GM12878 (cell line): ENCODE results near the gene CDR2L. TPM values are rescaled to one million over a fixed set of nuclear protein-coding genes. Genes with fewer than 3 reads are reported as not detected.

Experiments used
- CBFB ChIP-seq: IDR thresholded peaks from 2 replicates; pipeline ENCODE4 v1.6.1; 2016; ENCODE audit warnings: antibody characterized with exemption, low read depth
- CBX5 ChIP-seq: sonication (generic); IDR thresholded peaks from 2 replicates; pipeline ENCODE4 v1.6.1; 2016; ENCODE audit warnings: low read depth, moderate library complexity, mild to moderate bottlenecking, inconsistent platforms
- CREM ChIP-seq: IDR thresholded peaks from 2 replicates; pipeline ENCODE4 v1.6.1; 2014; ENCODE audit warnings: antibody characterized with exemption, low read depth
- E2F8 ChIP-seq: fragments of 450-650 bp; IDR thresholded peaks from 2 replicates; pipeline ENCODE4 v1.6.1; 2018; ENCODE audit warnings: mild to moderate bottlenecking, low read depth, moderate library complexity; ENCODE audit not compliant: partially characterized antibody
- EGR1 ChIP-seq, 2 experiments: IDR thresholded peaks; 1 replicate in 1 of 2; 2 replicates in 1 of 2; pipeline ENCODE4 v1.6.1; 2011 to 2012; ENCODE audit warnings: low read depth in 2 of 2, low read length in 2 of 2, borderline replicate concordance in 1 of 2, mild to moderate bottlenecking in 1 of 2, moderate library complexity in 1 of 2
- EP300 ChIP-seq, 2 experiments: fragments of 150-350 bp in 1 of 2; IDR thresholded peaks; 2 replicates each; pipeline ENCODE4 v1.6.1; 2011 to 2012; ENCODE audit warnings: low read depth in 2 of 2, low read length in 2 of 2, borderline replicate concordance in 1 of 2, improper control_type of control experiment in 1 of 2, inconsistent platforms in 1 of 2; ENCODE audit not compliant: control insufficient read depth in 1 of 2
- ESRRA ChIP-seq: IDR thresholded peaks from 2 replicates; pipeline ENCODE4 v1.6.1; 2012; ENCODE audit warnings: mild to moderate bottlenecking, low read length, improper control_type of control experiment
- EZH2 ChIP-seq: IDR thresholded peaks from 2 replicates; pipeline ENCODE4 v1.6.1; 2012; ENCODE audit warnings: low read depth, mild to moderate bottlenecking, control low read depth, inconsistent platforms, low read length, borderline replicate concordance; ENCODE audit not compliant: control insufficient read depth
- FOXK2 ChIP-seq: fragments of 450-650 bp; IDR thresholded peaks from 2 replicates; pipeline ENCODE4 v1.6.1; 2017; ENCODE audit warnings: mild to moderate bottlenecking, moderate library complexity
- HDAC2 ChIP-seq: fragments of 200-600 bp; sonication (generic); IDR thresholded peaks from 2 replicates; pipeline ENCODE4 v1.6.1; 2017
- IKZF1 ChIP-seq: fragments of 450-650 bp; conservative IDR thresholded peaks from 2 replicates; pipeline ENCODE4 v1.6.1; 2017; ENCODE audit warnings: antibody characterized with exemption, mild to moderate bottlenecking
- IKZF2 ChIP-seq, 2 experiments: fragments of 450-650 bp; IDR thresholded peaks; 2 replicates each; pipeline ENCODE4 v1.6.1; 2017; ENCODE audit warnings: mild to moderate bottlenecking in 2 of 2, moderate library complexity in 2 of 2
- IRF4 ChIP-seq: IDR thresholded peaks from 2 replicates; pipeline ENCODE4 v1.6.1; 2011; ENCODE audit warnings: low read depth, low read length
- MXI1 ChIP-seq: fragments of 150-350 bp; IDR thresholded peaks from 2 replicates; pipeline ENCODE4 v1.6.1; 2011; ENCODE audit warnings: low read depth, mild to moderate bottlenecking, inconsistent platforms, low read length, improper control_type of control experiment
- NRF1 ChIP-seq: conservative IDR thresholded peaks from 2 replicates; pipeline ENCODE4 v1.6.1; 2011; ENCODE audit warnings: mild to moderate bottlenecking, low read depth, low read length, improper control_type of control experiment
- PRDM15 ChIP-seq: fragments of 450-650 bp; formaldehyde crosslinking; IDR thresholded peaks from 2 replicates; pipeline ENCODE4 v1.4.0; 2020; ENCODE audit warnings: mild to moderate bottlenecking, moderate library complexity
- RAD21 ChIP-seq: IDR thresholded peaks from 2 replicates; pipeline ENCODE4 v1.6.1; 2011; ENCODE audit warnings: mild to moderate bottlenecking, low read depth, low read length, moderate library complexity; ENCODE audit not compliant: insufficient read depth
- RELA ChIP-seq: fragments of 450-650 bp; IDR thresholded peaks from 2 replicates; pipeline ENCODE4 v1.8.0; 2014; ENCODE audit warnings: borderline replicate concordance; ENCODE audit not compliant: partially characterized antibody
- RUNX3 ChIP-seq: IDR thresholded peaks from 2 replicates; pipeline ENCODE4 v1.6.1; 2012; ENCODE audit warnings: low read length, inconsistent platforms
- SIX5 ChIP-seq: IDR thresholded peaks from 2 replicates; pipeline ENCODE4 v1.6.1; 2011; ENCODE audit warnings: mild to moderate bottlenecking, low read depth, low read length, moderate library complexity; ENCODE audit not compliant: severe bottlenecking
- SMC3 ChIP-seq: IDR thresholded peaks from 2 replicates; pipeline ENCODE4 v1.6.1; 2011; ENCODE audit warnings: low read length, improper control_type of control experiment, borderline replicate concordance
- SREBF2 ChIP-seq: IDR thresholded peaks from 2 replicates; pipeline ENCODE4 v1.6.1; 2012; ENCODE audit warnings: mild to moderate bottlenecking, low read length
- YY1 ChIP-seq: IDR thresholded peaks from 2 replicates; pipeline ENCODE4 v1.6.1; 2011; ENCODE audit warnings: low read depth, mild to moderate bottlenecking, low read length
- ZBED1 ChIP-seq: IDR thresholded peaks from 2 replicates; pipeline ENCODE4 v1.6.1; 2016; ENCODE audit warnings: borderline replicate concordance
- ZNF207 ChIP-seq: fragments of 450-650 bp; IDR thresholded peaks from 2 replicates; pipeline ENCODE4 v1.6.1; 2014; ENCODE audit warnings: antibody characterized with exemption, mild to moderate bottlenecking, borderline replicate concordance
- ZNF24 ChIP-seq: fragments of 450-650 bp; IDR thresholded peaks from 2 replicates; pipeline ENCODE4 v1.6.1; 2017; ENCODE audit warnings: antibody characterized with exemption, mild to moderate bottlenecking
- ZNF274 ChIP-seq: IDR thresholded peaks from one replicate; pipeline ENCODE4 v1.8.0; 2011; ENCODE audit not compliant: insufficient read length, insufficient read depth
- polyA plus RNA-seq, 11 experiments: library from polyadenylated mRNA; depleted of rRNA in 4 of 11; unstranded in 6 of 11; stranded (reverse) in 5 of 11; fragments of >200 nt; fragmentation: Nextera tagmentation in 4 of 11; fragmentation: Illumina TruSeq in 1 of 11; extraction: Ambion mirVana in 4 of 11; extraction: Trizol in 1 of 11; gene quantifications; 1 replicate in 1 of 11; 2 replicates in 10 of 11; pipeline versions ENCODE4 v1.2.1 to v1.2.3, GENCODE V29; 2011 to 2016; ENCODE audit warnings: inconsistent platforms in 2 of 11, missing spikeins in 2 of 11, low read depth in 1 of 11
- total RNA-seq, 4 experiments: library from RNA; depleted of rRNA in 3 of 4; stranded (reverse); fragments of >200 nt in 3 of 4; fragmentation: Illumina TruSeq in 1 of 4; extraction: Trizol in 1 of 4; gene quantifications; 2 replicates each; pipeline versions ENCODE4 v1.2.1 to v1.2.3, GENCODE V29; 2013 to 2021

Gene CDR2L
- total and polyA plus RNA-seq, 10 of the 15 experiments (the other 5 are each of a cell fraction or from before 2014, with no cell fraction given): 0.03 to 0.18 (median 0.04) TPM; not detected in 6

- TF ChIP-seq E2F8 (no peak), RUNX3 (no peak), CREM (no peak), RAD21 (peak; percentile 75), ZNF207 (no peak), HDAC2 (no peak), RELA (no peak), PRDM15 (no peak), CBFB (no peak), SMC3 (peak; percentile 83), IRF4 (no peak), ESRRA (no peak), SIX5 (no peak), EGR1 (IDR thresholded peaks at IDR 0.05; ENCODE audit: borderline replicate concordance in 1 of 2, low read depth in 2 of 2, low read length in 2 of 2) (no peak), CBX5 (no peak), YY1 (0 out of 2 replicates have a peak, but pooled peaks have one; percentile 23), FOXK2 (no peak), ZNF24 (no peak), MXI1 (no peak), EZH2 (no peak), IKZF1 (peak; percentile 56; the same call in 1 of the 2 replicates), IKZF2 (IDR thresholded peaks at IDR 0.05) (no peak), ZBED1 (no peak), EP300 (IDR thresholded peaks at IDR 0.05; ENCODE audit: borderline replicate concordance in 1 of 2, control insufficient read depth in 1 of 2, low read depth in 2 of 2, low read length in 2 of 2) (no peak), NRF1 (no peak), SREBF2 (no peak), ZNF274 (no peak)
Measured at GRCh38 chr17:74961657-74962350, 25.6 kb upstream of the CDR2L start (continued).
